Measurements from ENCODE around the gene ARMC8. TPM values are rescaled to one million over a fixed set of nuclear protein-coding genes. Genes with fewer than 3 reads are reported as not detected.

ARMC8 gene
- total and polyA plus RNA-seq, 12 donors = 17.3 to 103 (median 42.5) TPM

- Histone ChIP-seq H3K4me3 (no peak overlapping the region), H3K4me1 (replicated peaks in 1 of 2) (peaks cover 0 to 6% of the 10 kb centered on the region in 2 donors), H3K36me3 (replicated peaks in 1 of 2) (no peaks in the 10 kb centered on the region), H3K9me3 (replicated peaks in 1 of 3) (no peaks in the 10 kb centered on the region), H3K27ac (no peak overlapping the region), H3K27me3 (no peaks in the 10 kb centered on the region)
- intact Hi-C loops (cut with DNase I) = loop anchor here in 1 of 2 donors (5.0 to 10.0 kb wide), 2 partner anchors 91 to 141 kb away; partner anchors contain the start of gene ARMC8
- DNase-seq = no peak
- TF ChIP-seq, protein P1, sequence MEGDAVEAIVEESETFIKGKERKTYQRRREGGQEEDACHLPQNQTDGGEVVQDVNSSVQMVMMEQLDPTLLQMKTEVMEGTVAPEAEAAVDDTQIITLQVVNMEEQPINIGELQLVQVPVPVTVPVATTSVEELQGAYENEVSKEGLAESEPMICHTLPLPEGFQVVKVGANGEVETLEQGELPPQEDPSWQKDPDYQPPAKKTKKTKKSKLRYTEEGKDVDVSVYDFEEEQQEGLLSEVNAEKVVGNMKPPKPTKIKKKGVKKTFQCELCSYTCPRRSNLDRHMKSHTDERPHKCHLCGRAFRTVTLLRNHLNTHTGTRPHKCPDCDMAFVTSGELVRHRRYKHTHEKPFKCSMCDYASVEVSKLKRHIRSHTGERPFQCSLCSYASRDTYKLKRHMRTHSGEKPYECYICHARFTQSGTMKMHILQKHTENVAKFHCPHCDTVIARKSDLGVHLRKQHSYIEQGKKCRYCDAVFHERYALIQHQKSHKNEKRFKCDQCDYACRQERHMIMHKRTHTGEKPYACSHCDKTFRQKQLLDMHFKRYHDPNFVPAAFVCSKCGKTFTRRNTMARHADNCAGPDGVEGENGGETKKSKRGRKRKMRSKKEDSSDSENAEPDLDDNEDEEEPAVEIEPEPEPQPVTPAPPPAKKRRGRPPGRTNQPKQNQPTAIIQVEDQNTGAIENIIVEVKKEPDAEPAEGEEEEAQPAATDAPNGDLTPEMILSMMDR (IDR thresholded peaks at IDR 0.05) = no peak
- no peak for TF ChIP-seq POLR2A (IDR thresholded peaks at IDR 0.05)
Observed at GRCh38 chr3:138325990-138326389, 138.9 kb downstream of the ARMC8 start.

DNA sequence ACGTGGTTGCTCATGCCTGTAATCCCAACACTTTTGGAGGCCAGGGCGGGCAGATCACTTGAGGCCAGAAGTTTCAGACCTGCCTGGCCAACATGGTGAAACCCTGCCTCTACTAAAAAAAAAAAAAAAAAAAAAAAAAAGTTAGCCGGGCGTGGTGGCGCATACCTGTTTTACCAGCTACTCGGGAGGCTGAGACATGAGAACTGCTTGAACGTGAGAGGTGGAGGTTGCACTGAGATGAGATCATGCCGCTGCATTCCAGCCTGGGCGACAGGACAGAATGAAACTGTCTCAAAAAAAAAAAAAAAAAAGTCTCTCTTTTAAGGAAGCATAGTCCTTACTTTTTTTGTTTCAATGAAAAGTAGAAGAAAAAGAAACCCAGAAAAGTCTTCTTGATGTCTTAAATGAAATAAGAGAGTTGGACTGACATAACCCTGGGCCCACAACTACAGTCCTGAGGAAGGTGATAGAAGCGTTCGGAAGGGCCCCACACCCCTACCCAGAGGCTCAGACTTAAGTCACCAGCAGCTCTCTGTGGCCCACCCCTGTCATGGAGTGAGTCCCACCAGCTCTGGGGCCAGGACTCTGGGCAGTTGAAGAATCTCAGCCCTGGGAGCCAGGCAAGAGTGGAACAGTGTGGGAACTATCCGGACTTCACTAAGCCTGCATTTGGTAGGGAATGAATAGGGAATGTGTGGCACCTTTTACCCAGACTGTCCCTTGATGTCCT is 139.9 kb downstream of the ARMC8 start:
- H3K36me3 ChIP-seq (replicated peaks in 1 of 2) = no peaks in the 10 kb centered on the region
- TF ChIP-seq, protein P1 (IDR thresholded peaks at IDR 0.05) = no peak
- intact Hi-C loops (cut with DNase I) = loop anchor here in 1 of 2 donors (5.0 to 10.0 kb wide), 2 partner anchors 90 to 142 kb away; partner anchors contain the start of gene ARMC8
- no peaks in the 10 kb centered on the region for H3K27me3 ChIP-seq
- H3K27ac ChIP-seq = no peak overlapping the region
- WGBS, 4 donors = 92 to 97% (median 94%) methylated on average over 12 of the region's 12 CpGs
- H3K9me3 ChIP-seq (replicated peaks in 1 of 3) = no peaks in the 10 kb centered on the region
- H3K4me1 ChIP-seq (replicated peaks in 1 of 2) = peaks cover 0 to 6% of the 10 kb centered on the region in 2 donors
- H3K4me3 ChIP-seq = no peak overlapping the region
- no peak for DNase-seq

- no peak for TF ChIP-seq POLR2A (IDR thresholded peaks at IDR 0.05)
- TF ChIP-seq, protein P1 (IDR thresholded peaks at IDR 0.05) = no peak
- intact Hi-C loops (cut with DNase I) = loop anchor here in 1 of 2 donors (5.0 to 10.0 kb wide), 2 partner anchors 89 to 143 kb away; partner anchors contain the start of gene ARMC8
- no peaks in the 10 kb centered on the region for H3K9me3 ChIP-seq (replicated peaks in 1 of 3)
- no peak overlapping the region for H3K4me3 ChIP-seq
- H3K4me1 ChIP-seq (replicated peaks in 1 of 2) = peaks cover 0 to 6% of the 10 kb centered on the region in 2 donors
- DNase-seq = no peak
- H3K36me3 ChIP-seq (replicated peaks in 1 of 2) = no peaks in the 10 kb centered on the region
- no peak overlapping the region for H3K27ac ChIP-seq
- no peaks in the 10 kb centered on the region for H3K27me3 ChIP-seq
- 82 to 94% (median 84%) methylated on average over 4 of the region's 4 CpGs for WGBS, 4 donors
Observed at GRCh38 chr3:138327831-138328230, 140.7 kb downstream of the ARMC8 start.

DNA sequence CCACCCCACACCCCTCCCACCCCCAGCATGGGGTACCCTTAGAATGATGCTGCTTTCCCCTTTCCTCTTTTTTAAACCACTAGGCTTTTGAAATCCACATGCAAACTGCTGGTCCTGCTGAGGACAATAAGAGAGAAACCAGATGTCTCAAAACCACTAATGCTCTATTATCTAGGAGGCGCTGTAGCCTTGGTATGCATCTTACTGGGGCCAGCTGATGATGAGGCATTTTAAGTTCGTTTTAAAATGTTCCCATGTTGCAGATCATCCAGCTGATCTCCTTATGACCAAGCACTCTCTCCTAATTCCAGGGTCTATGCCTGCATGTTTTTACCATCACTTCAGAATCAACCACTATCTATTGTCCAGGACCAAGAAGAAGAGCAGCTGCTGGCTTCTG is 141.2 kb downstream of the ARMC8 start:
- 32 to 46% (median 34%) methylated on average over 2 of the region's 2 CpGs for WGBS, 4 donors
- intact Hi-C loops (cut with DNase I) = loop anchor here in 1 of 2 donors (5.0 to 10.0 kb wide), 2 partner anchors 89 to 144 kb away; partner anchors contain the start of gene ARMC8
- H3K27ac ChIP-seq = no peak overlapping the region
- peaks cover 0 to 6% of the 10 kb centered on the region in 2 donors for H3K4me1 ChIP-seq (replicated peaks in 1 of 2)
- no peaks in the 10 kb centered on the region for H3K27me3 ChIP-seq
- H3K4me3 ChIP-seq = no peak overlapping the region
- no peak for DNase-seq
- no peak for TF ChIP-seq POLR2A (IDR thresholded peaks at IDR 0.05)
- TF ChIP-seq, protein P1 (IDR thresholded peaks at IDR 0.05) = no peak
- no peaks in the 10 kb centered on the region for H3K9me3 ChIP-seq (replicated peaks in 1 of 3)
- no peaks in the 10 kb centered on the region for H3K36me3 ChIP-seq (replicated peaks in 1 of 2)
